AG08396 (cell line): ENCODE measurements around the gene KIAA1958.

Experiments
- DNase-seq: peaks from one replicate; pipeline ENCODE4 v3.0.0; 2012; ENCODE audit warnings: low spot score, mixed read lengths

KIAA1958 gene

DNA sequence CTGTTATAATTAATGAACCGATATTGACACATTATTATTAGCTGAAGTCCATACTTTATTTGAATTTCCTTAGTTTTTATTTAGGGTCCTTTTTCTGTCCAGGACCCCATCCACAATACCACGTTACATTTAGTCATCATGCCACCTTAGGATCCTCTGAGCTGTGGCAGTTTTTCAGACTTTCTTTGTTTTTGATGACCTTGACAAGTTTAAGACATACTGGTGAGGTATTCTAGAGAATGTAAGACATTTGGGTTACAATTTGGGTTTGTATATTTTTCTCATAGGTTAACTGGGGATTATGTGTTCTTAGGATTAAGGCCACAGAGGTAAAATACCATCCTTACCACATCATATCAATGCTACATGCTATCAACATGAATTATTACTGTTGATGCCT lies 42.7 kb downstream of the KIAA1958 start:
- DNase-seq = no peak

DNA sequence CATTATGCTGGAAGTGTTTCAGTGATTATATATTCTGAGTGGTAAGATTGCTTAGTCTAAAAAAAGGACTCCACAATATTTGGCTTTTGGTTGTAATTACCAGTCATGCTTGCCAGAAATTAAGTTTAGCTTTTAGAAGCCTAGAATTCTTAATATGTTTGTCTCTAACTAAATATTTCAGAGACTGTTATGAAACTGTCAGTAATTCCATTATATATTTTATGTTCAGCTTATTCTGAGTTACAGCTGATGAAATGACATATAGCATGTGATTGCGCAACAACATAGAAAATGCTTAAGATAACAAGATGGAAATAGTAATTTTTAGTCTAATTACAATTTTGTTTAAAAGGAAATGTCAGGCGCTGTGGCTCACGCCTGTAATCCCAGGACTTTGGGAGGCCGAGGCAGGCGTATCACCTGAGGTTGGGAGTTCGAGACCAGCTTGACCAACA lies 44.2 kb downstream of the KIAA1958 start:
- no peak for DNase-seq

DNA sequence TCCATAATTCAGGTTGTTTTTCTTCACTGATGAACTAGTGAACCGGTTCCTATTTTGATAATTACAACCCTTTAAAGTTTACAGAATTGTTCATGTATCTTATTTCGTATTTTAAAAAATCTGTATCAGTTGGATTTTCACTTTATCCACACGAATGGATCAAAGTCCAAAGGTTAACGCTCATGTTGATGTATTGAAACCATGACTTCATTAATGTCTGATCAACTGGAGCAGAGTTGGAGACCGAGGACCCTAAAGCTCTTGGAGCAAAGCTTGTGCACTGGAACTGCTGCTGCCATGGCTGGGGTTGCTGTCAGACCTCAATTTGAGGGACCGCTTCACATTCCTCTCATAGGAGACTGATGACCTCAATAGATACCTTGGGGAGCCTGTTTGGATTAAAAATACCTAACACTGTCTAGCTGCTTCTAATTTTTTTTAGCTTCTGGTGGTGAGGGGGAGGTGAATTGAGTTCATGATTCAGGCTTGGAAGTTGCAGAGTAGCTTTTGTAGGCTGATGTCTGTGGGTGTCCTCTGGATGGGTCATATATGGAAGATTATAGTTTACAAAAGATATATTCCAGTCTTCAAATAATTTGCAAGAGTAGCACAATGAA lies 45.1 kb downstream of the KIAA1958 start:
- no peak for DNase-seq

DNA sequence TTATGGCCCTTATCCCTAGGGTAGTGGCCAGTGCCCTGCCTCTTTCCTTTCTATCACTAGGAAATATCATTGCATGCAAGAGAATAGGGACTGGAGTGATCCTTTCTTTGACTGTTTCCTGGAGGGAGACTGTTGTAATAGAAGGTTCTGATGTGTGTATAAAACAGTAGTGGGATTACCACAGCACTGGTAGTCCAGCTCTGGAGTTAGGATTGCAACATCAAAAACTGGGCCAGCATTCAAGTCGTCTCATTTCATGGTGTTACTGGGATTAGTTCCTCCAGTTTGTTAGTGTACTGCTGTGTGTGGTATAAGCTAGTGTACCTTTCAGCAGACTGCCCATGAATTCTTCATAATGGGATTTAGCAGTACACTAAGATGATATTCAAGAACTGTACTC lies 45.8 kb downstream of the KIAA1958 start:
- DNase-seq = peak; percentile 45

DNA sequence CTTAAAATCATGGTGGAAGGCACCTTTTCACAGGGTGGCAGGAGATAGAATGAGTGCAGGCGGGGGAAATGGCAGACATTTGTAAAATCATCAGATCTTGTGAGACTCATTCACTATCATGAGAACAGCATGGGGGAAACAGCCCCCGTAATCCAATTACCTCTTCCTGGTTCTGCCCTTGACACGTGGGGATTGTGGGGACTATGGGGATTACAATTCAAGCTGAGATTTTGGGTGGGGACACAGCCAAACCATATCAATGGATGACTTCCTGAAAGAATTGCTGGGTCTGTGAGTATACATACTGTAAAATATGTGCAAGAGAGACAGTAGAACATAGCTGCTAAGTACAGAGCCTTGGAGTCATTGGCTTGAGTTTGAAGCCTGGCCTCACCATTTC lies 47.0 kb downstream of the KIAA1958 start:
- no peak for DNase-seq

DNA sequence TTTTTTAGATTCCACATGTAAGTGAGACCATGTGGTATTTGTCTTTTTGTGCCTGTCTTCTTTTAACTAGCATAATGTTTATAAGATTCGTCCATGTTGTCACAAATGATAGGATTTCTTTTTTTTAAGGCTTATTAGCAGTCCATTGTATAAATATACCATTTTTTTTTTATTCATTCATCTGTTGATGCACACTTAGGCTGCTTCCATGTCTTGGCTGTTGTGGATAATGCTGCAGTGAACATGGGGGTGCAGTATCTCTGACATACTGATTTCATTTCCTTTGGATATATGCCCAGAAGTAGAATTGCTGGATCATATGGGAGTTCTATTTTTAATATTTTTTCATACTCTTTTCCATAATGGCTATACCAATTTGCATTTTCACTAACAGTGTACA lies 48.7 kb downstream of the KIAA1958 start:
- DNase-seq = no peak

DNA sequence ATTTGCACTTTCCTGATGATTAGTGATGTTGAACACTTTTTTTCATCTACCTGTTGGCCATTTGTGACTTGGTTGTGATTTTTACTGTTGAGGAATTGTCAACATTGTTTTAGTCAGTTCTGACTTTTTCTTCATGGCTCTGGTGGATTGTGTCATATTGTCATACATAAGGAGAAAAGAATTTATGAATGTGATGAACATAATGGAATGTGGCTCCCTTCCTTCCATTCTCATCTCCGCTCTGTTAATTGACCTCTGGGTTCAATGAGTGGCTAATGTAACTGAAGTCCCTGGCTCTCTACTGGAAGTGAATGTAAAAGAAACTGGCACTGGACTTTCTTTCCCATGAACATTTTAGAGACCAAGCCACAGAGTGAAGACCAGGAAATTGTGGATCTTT lies 49.2 kb downstream of the KIAA1958 start:
- peak; percentile 8 for DNase-seq

DNA sequence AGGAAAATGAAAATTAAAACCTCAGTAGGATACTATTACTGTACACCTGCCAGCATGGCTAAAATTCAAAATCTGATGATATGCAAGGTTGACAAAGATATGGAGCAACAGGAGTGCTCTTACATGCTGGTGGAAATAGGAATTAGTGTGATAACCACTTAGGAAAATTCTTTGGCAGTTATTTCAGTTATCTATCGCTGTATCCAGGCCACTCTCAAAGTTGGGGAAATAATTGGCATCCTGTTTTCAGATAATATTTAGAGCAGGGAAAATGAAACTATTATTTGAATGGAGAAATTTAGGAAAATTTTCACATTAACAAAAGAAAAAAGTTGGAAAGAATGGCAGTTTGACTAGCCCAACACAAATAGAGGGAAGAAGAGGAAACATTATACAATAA lies 50.9 kb downstream of the KIAA1958 start:
- DNase-seq = no peak

DNA sequence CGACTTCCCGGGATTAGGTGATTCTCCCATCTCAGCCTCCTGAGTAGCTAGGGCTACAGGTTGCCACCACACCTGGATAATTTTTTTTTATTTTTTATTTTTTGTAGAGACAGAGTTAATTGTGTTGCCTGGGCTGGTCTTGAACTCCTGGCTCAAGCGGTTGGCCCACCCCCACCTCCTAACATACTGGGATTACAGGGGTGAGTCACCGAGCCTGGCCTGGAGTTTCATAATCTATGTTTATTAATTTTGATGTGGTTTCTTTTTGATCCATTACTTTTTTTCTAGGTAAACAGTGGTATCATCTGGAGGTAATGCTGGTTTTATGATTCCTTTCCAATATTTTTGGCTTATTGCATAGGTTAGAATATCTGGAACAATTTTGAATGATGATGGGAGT lies 54.2 kb downstream of the KIAA1958 start:
- no peak for DNase-seq

DNA sequence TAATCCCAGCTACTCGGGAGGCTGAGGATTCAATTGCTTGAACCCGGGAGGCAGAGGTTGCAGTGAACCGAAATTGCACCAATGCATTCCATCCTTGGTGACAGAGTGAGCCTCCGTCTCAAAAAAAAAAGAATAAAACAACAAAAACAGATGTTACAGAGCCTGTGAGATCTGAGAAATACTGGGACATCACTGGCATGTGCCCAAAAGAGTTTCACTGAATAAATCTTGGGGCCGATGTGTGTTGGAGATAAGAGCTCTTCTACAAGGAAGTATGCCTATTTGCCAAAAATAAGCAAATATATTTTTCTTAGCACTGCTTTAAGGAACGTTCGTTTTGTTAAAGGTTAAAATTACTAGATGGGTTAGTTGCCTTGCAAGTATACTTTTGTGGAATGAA lies 55.1 kb downstream of the KIAA1958 start:
- no peak for DNase-seq

DNA sequence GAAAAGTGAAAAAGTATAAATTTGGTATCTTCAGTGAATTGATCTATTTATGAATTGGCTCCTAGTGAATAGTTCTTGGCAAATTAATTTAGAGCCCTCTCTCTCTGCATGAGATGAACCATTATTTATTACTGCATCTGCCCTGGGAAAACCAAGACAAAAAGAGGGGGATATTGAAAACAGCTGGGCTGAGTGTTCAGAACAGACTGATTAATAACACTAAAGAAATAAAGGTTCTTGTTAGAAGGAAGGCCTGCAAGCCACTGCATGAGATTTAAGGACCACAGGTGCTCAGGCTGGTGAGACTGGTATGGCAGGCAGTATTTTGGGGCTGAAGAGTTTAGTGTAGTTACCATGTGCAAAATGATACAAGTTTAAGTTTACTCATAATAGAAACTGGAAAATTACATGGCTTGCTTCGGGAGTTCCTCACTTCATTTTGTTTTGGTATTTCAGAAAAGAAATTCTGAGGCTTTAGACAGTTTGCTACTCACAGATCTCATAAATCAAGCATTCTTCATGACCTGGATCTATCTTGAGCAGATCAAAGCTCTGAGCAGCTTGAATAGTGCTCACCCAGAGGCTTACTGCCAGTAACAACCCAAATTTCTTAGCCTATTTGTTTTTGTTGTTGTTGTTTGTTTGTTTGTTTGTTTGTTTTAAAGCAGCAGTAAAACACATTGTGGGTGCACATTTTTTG lies 56.1 kb downstream of the KIAA1958 start:
- no peak for DNase-seq

DNA sequence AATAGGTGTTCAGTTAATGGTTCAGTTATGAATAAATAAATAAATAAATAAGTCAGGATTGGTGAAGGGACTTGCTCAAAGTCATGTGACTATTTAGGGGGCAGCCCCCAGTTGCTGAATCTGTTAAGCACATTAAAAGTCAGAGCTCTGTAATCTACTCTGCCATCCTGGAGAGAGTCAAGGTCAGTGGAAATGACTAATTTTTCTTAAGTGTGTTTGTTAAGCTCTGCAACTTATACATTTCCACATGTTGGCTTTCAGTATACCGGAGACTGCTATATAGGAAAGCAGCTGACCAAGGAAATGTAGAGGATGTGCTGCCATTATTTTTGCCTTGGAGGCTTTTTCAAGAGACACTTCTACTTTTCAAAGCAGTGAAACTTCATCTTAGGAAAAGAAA lies 57.9 kb downstream of the KIAA1958 start:
- no peak for DNase-seq

DNA sequence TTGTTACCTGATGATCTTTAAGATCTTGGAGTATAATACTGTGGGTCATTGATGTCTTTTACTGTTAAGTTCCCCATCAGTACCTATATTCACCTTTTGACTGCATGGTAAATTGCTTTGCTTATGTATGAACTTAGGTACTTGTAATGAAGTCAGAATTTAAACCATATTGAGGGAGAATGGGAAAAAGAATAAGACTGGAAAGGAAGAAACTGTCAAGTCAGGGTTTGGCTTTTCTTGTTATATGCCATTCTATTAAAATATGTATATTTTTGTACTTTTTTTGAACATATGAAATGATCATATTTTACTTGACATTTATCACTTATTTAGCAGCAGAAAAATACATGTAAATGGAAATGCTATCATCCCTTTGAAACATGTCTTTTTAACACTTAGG lies 58.6 kb downstream of the KIAA1958 start:
- DNase-seq = no peak

DNA sequence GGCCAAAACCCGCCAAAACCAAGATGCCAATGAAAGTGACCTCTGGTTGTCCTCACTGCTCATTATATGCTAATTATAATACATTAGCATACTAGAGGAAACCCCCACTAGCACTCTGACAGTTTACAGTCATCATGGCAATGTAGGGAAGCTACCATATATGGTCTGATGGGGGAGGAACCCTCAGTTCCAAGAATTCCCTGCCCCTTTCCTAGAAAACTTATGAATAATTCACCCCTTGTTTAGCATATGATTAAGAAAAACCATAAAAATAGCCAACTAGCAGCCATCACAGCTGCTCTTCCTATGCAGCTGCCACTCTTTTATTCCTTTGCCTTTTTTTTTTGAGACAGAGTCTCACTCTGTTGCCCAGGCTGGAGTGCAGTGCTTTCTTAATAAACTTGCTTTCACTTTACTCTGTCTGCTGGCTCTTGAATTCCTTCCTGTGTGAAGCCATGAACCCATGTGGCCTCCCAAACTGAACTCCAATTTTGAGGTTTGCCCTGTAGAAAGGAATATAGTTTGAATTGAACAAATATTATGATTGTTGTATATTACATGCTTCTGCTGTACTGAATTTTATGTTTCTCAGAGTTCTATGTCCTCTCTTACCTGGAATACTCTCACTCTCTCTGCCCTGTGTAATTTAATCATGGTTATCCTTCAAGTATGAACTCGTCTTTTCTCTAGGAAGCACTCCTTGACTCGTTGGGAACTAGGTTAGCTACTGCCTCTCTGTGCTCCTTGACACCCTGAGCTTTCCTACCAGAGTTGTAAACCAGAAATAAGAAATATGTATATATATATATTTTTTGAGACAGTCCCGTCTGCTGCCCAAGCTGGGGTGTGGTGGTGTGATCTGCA lies 59.8 kb downstream of the KIAA1958 start:
- no peak for DNase-seq

DNA sequence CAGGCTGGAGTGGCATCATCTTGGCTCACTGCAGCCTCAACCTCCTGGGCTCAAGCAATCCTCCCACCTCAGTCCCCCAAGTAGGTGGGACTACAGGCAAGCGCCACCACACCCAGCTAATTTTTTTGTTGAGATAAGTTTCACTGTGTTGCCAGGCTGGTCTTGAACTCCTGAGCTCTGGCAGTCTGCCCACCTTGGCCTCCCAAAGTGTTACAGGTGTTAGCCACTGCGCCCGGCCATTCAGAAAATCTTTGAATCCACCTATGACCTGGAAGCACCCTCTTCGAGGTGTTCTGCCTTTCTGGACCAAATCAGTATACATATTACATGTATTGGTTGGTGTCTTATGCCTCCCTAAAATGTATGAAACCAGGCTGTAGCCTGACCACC lies 61.4 kb downstream of the KIAA1958 start:
- DNase-seq = no peak

DNA sequence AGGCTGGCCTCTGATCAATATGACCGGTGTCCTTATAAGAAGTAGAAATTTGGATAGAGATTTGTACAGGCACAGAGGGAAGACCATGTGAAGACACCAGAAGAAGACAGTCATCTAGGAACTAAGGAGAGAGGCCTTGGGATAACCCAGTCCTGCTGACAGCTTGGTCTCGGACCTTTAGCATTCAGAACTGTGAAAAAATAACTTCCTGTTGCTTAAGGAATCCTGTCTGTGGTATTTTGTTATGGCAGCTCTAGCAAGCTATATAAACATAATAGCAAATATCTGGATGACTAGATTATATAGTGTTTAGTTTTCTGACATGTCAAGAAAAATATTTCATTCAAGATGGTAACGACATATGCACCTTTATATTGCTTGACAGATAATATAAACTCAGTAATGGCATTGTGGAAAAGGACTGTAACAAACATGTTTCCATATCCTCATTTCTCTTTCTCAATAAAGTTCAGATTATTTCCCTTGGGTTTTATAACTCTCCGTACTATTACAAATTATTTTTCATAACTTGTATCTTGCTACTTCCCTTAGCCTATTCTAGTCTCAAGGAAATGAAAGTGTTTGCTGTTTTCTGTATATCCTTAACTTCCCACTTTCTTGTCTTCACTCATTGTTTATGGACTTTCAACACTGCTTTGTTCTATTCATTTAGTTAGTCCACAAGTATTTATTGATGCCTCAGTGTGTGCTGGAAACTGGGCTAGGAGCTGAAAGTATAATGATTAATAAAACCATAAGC lies 62.4 kb downstream of the KIAA1958 start:
- DNase-seq = no peak

DNA sequence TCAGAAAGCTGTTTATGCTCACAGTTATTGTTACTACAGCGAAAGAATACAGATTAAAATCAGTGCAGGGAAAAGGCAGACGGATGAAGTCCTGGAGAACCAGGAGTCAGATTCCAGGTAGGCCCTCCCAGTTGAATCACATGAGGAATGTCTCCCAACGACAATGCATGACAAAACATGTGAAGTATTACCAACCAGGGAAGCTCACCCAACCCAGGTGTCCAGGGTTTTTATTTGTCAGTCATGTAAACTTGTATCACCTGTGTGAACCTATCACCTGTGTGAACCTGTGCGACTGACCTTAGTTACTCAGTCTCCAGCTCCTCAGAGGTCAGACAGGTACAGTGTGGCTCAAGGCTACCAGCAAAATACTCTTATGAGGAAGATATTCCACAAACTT lies 63.9 kb downstream of the KIAA1958 start:
- DNase-seq = no peak

DNA sequence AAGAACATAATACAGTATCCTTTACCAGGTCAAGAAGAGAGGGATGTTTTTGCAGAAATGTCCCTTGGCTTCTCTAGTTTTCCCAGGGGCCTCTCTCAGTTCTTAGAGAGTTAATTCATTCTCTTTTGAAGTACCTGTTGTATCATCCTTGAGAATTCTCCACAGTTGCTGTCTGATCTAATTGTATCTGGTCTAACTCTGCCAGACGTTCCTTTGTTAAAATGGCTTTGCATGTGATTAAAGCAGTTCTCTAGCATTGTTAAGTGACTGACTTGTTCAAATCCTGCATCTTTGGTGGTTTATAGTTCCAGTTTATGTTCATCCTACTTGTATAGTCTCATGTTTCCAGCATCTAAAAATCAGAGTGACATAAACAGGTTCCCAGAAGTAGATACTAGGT lies 65.0 kb downstream of the KIAA1958 start:
- DNase-seq = no peak

DNA sequence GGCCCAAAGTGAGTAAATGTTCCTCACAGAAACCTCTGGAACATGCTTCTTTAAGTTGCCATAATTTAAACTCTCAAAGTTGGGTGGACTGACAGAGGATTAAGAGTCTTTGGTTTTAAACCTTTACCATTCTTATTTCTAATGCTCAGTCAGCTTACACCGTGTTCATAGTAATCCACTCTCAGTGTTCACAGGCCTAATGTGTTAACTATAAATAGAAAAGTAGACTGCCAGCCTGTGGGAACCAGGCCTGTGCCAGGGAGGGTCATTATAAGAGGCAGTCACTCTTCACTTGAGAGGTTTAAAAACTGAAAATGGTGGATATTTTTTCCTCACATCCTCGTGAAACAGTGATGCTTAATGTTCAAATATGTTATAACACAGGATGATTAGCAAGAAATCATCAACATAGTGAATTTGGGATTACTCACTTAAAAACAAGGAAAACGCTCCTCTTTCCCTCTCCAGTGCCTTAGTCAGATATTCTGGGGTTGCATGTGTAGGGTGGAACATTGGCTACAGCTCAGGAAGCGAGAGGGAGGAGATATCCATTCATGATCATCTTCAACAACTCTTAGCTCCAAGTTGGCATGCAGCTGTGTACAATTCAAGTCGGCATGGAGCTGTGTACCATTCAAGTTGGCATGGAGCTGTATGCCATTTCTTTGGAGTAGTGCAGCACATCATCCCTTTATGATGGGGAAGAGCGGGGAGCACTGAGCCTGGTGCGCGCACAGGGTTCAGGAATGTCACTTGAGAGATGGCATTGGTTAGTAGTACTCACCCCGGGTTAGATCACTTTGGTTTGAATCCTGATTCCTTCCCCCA lies 65.8 kb downstream of the KIAA1958 start:
- DNase-seq = no peak

DNA sequence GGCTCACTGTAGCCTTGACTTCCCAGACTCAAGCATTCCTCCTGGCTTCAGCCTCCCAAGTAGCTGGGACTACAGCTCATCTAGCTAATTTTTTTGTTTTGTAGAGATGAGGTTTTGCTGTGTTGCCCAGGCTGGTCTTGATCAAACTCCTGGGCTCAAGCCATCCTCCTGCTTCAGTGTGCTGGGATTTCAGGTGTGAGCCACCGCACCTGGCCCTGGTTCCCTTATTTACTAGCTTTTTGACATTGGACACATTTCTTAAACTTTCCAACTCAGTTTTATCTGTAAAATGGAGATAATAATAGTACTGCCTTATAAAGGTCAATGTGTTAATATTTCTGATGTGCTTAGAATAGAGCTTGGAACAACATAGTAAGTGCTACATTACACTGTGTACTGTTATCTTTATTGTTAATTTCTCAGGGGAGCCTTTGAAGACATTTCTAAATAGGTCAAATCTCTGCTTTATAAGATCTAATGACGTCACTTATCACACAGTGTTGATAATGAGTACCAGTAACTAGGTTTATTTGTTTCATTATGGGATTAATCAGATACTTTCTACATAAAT lies 66.7 kb downstream of the KIAA1958 start:
- DNase-seq = no peak

DNA sequence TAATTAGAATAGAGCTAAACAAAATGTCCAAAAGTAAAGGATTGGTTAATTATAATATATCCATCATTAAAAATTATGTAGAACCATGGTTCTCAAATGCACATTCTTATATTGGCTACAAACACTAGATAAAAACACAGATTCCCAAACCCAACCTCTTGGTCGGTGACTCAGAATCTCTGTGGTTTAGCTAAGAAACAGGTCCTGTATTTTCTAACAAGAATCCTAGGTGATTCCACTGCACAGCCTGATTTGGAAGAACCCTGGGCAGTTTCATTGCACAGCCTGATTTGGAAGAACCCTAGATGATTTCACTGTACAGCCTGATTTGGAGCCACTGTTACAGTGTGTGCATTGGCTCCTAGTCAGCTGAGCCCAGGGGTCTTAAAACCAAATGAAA lies 67.9 kb downstream of the KIAA1958 start:
- DNase-seq = peak; percentile 8
